Tibial nerve (tissue), 4 donors: ENCODE results near the gene UTS2B.

Experiments
- CTCF ChIP-seq, 5 experiments: fragments of 200-600 bp in 3 of 5; fragments of 450-650 bp in 2 of 5; sonication (generic) in 3 of 5; IDR thresholded peaks; one replicate each; pipeline ENCODE4 v1.5.1; 2016 to 2019; ENCODE audit warnings: antibody characterized with exemption in 5 of 5, mild to moderate bottlenecking in 3 of 5, moderate library complexity in 2 of 5
- EP300 ChIP-seq, 2 donors: sonication (generic); formaldehyde crosslinking; IDR thresholded peaks; one replicate each; pipeline ENCODE4 v1.6.1; 2017; ENCODE audit warnings: antibody characterized with exemption in 2 of 2, mild to moderate bottlenecking in 1 of 2
- POLR2A ChIP-seq, 2 donors: fragments of 450-650 bp; IDR thresholded peaks; one replicate each; pipeline ENCODE4 v1.6.1; 2017; ENCODE audit warnings: antibody characterized with exemption in 2 of 2, mild to moderate bottlenecking in 2 of 2, moderate library complexity in 2 of 2

DNA sequence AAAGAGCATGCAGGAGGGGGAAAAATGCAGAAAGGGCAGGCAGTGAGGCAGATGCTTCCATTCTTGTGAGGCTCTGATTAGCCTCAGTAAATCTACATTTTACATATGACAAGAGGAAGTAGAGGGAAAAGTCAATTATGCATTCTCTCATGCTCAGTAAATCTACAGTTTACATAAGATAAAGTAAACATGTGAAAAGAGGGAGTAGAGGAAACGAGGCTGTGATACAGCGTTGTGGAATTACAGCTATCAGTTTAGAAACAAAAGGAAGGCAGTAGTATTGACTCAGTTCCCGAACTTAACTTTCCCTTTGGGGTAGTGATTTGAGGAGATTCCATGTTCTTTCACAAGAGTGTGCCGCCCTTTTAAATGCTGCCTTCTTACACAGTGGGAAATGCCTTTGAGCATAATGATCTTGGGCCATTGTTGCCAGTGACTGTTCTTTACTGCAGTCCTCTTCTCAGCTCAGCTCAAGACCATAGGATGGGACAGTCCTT lies 92.0 kb downstream of the UTS2B start:
- TF ChIP-seq CTCF (IDR thresholded peaks at IDR 0.05) = no peak
- TF ChIP-seq POLR2A (IDR thresholded peaks at IDR 0.05) = no peak
- no peak for TF ChIP-seq EP300 (IDR thresholded peaks at IDR 0.05)
